Gastrocnemius medialis (tissue), 4 donors: ENCODE results near the gene POLR3B. TPM values are rescaled to one million over a fixed set of nuclear protein-coding genes. Genes with fewer than 3 reads are reported as not detected.

Experiments
- ATAC-seq, 2 donors: fragments of 150-250 bp; one replicate each; pipeline ENCODE4 v1.9.1; 2016
- DNase-seq, 2 donors: peaks; one replicate each; pipeline ENCODE4 v3.0.0-alpha.2; 2019
- H3K27ac ChIP-seq, 4 donors: fragments of 200-600 bp; sonication (generic); 1 replicate in 1 of 4; 2 replicates in 3 of 4; pipeline ENCODE4 v1.5.1; 2016 to 2018; ENCODE audit warnings: mild to moderate bottlenecking in 2 of 4, moderate library complexity in 1 of 4
- H3K27me3 ChIP-seq, 3 donors: fragments of 200-600 bp; sonication (generic) in 2 of 3; 1 replicate in 1 of 3; 2 replicates in 2 of 3; pipeline versions ENCODE4 v1.5.1 to v1.6.0; 2016 to 2019; ENCODE audit warnings: mild to moderate bottlenecking in 1 of 3, moderate library complexity in 1 of 3
- H3K36me3 ChIP-seq, 2 donors: fragments of 200-600 bp; sonication (generic) in 1 of 2; one replicate each; pipeline ENCODE4 v1.5.1; 2017 to 2018
- H3K4me1 ChIP-seq, 2 donors: fragments of 200-600 bp; sonication (generic) in 1 of 2; one replicate each; pipeline ENCODE4 v1.5.1; 2016 to 2017; ENCODE audit warnings: mild to moderate bottlenecking in 2 of 2
- H3K4me3 ChIP-seq, 4 donors: fragments of 200-600 bp; sonication (generic) in 3 of 4; 1 replicate in 1 of 4; 2 replicates in 3 of 4; pipeline ENCODE4 v1.5.1; 2016 to 2019; ENCODE audit warnings: mild to moderate bottlenecking in 2 of 4
- H3K9me3 ChIP-seq, 3 donors: fragments of 200-600 bp; sonication (generic) in 2 of 3; 1 replicate in 1 of 3; 2 replicates in 2 of 3; pipeline ENCODE4 v1.5.1; 2016 to 2019
- CTCF ChIP-seq, 5 experiments: fragments of 450-650 bp in 3 of 5; fragments of 200-600 bp in 2 of 5; sonication (generic) in 2 of 5; IDR thresholded peaks in 4 of 5; conservative IDR thresholded peaks in 1 of 5; 1 replicate in 4 of 5; 2 replicates in 1 of 5; pipeline ENCODE4 v1.5.1; 2016 to 2019; ENCODE audit warnings: antibody characterized with exemption in 5 of 5, mild to moderate bottlenecking in 3 of 5, moderate library complexity in 3 of 5
- POLR2A ChIP-seq, 2 donors: fragments of 450-650 bp; IDR thresholded peaks; one replicate each; pipeline ENCODE4 v1.6.1; 2017; ENCODE audit warnings: antibody characterized with exemption in 2 of 2, mild to moderate bottlenecking in 2 of 2, moderate library complexity in 2 of 2
- in situ Hi-C, 4 donors: fragments of 200-750 bp; cut with MboI; loops; one replicate each; pipeline versions ENCODE4 v1.15.0 to v1.8.0; 2017; ENCODE audit warnings: low sequenced_read_pairs in 4 of 4
- intact Hi-C: fragments of 100-400 bp; cut with DNase I; formaldehyde crosslinking; loops from one replicate; pipeline ENCODE4 v1.15.1; 2023; ENCODE audit warnings: low total_unique reads
- total RNA-seq, 4 donors: library from RNA; depleted of rRNA; stranded (reverse); fragments of >200 nt; gene quantifications; one replicate each; pipeline versions ENCODE4 v1.1.0 to v1.2.3, GENCODE V29; 2016

POLR3B gene
- total RNA-seq, 4 donors from 2014 or later, result 4.2 to 9.5 (median 6.4) TPM

- TF ChIP-seq CTCF (IDR thresholded peaks at IDR 0.05 in 4 of 5, conservative IDR thresholded peaks at IDR 0.05 in 1 of 5), result no peak
- TF ChIP-seq POLR2A (IDR thresholded peaks at IDR 0.05), result no peak
- DNase-seq (no peak), ATAC-seq (no peak)
- Histone ChIP-seq H3K36me3 (peaks cover 0 to 10% of the 10 kb centered on the region in 2 donors), H3K27ac (no peak overlapping the region), H3K27me3 (no peaks in the 10 kb centered on the region), H3K4me1 (no peaks in the 10 kb centered on the region), H3K9me3 (no peaks in the 10 kb centered on the region), H3K4me3 (no peak overlapping the region)
- intact Hi-C loops (no loop called here), in situ Hi-C loops (no loop called here)
Observed at GRCh38 chr12:106511365-106511764, 153.8 kb downstream of the POLR3B start.

GRCh38 chr12:106517314-106517713, 159.8 kb downstream of the POLR3B start:
- no peaks in the 10 kb centered on the region for H3K36me3 ChIP-seq
- intact Hi-C loops (no loop called here), in situ Hi-C loops (no loop called here)
- H3K9me3 ChIP-seq, result no peaks in the 10 kb centered on the region
- H3K27ac ChIP-seq, result no peak overlapping the region
- no peak for DNase-seq
- TF ChIP-seq POLR2A (IDR thresholded peaks at IDR 0.05) (no peak), CTCF (IDR thresholded peaks at IDR 0.05 in 4 of 5, conservative IDR thresholded peaks at IDR 0.05 in 1 of 5) (no peak)
- H3K4me1 ChIP-seq, result no peaks in the 10 kb centered on the region
- H3K4me3 ChIP-seq, result no peak overlapping the region
- H3K27me3 ChIP-seq, result no peaks in the 10 kb centered on the region
- ATAC-seq, result no peak

- TF ChIP-seq CTCF (IDR thresholded peaks at IDR 0.05 in 4 of 5, conservative IDR thresholded peaks at IDR 0.05 in 1 of 5) (no peak), POLR2A (IDR thresholded peaks at IDR 0.05) (no peak)
- no peak overlapping the region for H3K27ac ChIP-seq
- in situ Hi-C loops, result no loop called here
Observed at GRCh38 chr12:106519607-106520021, 162.1 kb downstream of the POLR3B start.

GRCh38 chr12:106521901-106522300, 164.4 kb downstream of the POLR3B start:
- no peaks in the 10 kb centered on the region for H3K9me3 ChIP-seq
- DNase-seq (no peak), ATAC-seq (no peak)
- H3K4me1 ChIP-seq, result no peaks in the 10 kb centered on the region
- in situ Hi-C loops (no loop called here), intact Hi-C loops (no loop called here)
- H3K4me3 ChIP-seq, result no peak overlapping the region
- no peak overlapping the region for H3K27ac ChIP-seq
- no peaks in the 10 kb centered on the region for H3K36me3 ChIP-seq
- no peak for TF ChIP-seq CTCF (IDR thresholded peaks at IDR 0.05 in 4 of 5, conservative IDR thresholded peaks at IDR 0.05 in 1 of 5)
- TF ChIP-seq POLR2A (IDR thresholded peaks at IDR 0.05), result no peak
- no peaks in the 10 kb centered on the region for H3K27me3 ChIP-seq

More at GRCh38 chr12:106519607-106520021, 162.1 kb downstream of the POLR3B start:
- H3K27me3 ChIP-seq, result no peaks in the 10 kb centered on the region
- H3K4me1 ChIP-seq, result no peaks in the 10 kb centered on the region
- no peak for DNase-seq
- H3K9me3 ChIP-seq, result no peaks in the 10 kb centered on the region
- no peak overlapping the region for H3K4me3 ChIP-seq
- ATAC-seq, result no peak
- intact Hi-C loops, result no loop called here
- H3K36me3 ChIP-seq, result no peaks in the 10 kb centered on the region

- DNase-seq, result no peak
- intact Hi-C loops, result no loop called here
- Histone ChIP-seq H3K27ac (no peak overlapping the region), H3K4me1 (no peaks in the 10 kb centered on the region), H3K4me3 (no peak overlapping the region), H3K9me3 (no peaks in the 10 kb centered on the region), H3K27me3 (no peaks in the 10 kb centered on the region), H3K36me3 (no peaks in the 10 kb centered on the region)
- TF ChIP-seq POLR2A (IDR thresholded peaks at IDR 0.05), result no peak
- TF ChIP-seq CTCF (IDR thresholded peaks at IDR 0.05 in 4 of 5, conservative IDR thresholded peaks at IDR 0.05 in 1 of 5), result no peak
- ATAC-seq, result no peak
- in situ Hi-C loops, result no loop called here
Observed at GRCh38 chr12:106522708-106523107, 165.2 kb downstream of the POLR3B start.
